ENCODE data around the gene HSF5. TPM values are rescaled to one million over a fixed set of nuclear protein-coding genes. Genes with fewer than 3 reads are reported as not detected.

Gene HSF5
- total and polyA plus RNA-seq, 2 of the 13 experiments (the other 11 are each of a cell fraction or from before 2014, with no cell fraction given), result not detected

DNA sequence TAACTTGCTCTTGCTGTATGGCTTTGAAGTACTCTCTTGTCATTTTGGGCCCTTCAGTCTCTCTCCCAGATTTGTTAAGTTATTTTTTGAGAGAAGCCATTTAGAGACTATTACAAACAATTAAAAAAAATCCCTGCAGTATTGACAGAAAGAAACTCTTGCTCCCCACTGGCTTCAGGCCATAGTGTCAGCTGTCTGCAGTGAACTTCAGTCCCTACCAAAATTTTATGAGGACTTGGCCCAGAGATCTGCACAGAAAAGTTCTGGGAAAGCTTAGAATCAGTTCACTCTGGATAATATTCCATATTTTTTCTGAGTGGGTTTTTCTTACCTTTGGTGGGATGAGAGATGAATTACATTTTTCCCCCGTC is 105.4 kb downstream of the HSF5 start (continued):
- TF ChIP-seq, protein P1, sequence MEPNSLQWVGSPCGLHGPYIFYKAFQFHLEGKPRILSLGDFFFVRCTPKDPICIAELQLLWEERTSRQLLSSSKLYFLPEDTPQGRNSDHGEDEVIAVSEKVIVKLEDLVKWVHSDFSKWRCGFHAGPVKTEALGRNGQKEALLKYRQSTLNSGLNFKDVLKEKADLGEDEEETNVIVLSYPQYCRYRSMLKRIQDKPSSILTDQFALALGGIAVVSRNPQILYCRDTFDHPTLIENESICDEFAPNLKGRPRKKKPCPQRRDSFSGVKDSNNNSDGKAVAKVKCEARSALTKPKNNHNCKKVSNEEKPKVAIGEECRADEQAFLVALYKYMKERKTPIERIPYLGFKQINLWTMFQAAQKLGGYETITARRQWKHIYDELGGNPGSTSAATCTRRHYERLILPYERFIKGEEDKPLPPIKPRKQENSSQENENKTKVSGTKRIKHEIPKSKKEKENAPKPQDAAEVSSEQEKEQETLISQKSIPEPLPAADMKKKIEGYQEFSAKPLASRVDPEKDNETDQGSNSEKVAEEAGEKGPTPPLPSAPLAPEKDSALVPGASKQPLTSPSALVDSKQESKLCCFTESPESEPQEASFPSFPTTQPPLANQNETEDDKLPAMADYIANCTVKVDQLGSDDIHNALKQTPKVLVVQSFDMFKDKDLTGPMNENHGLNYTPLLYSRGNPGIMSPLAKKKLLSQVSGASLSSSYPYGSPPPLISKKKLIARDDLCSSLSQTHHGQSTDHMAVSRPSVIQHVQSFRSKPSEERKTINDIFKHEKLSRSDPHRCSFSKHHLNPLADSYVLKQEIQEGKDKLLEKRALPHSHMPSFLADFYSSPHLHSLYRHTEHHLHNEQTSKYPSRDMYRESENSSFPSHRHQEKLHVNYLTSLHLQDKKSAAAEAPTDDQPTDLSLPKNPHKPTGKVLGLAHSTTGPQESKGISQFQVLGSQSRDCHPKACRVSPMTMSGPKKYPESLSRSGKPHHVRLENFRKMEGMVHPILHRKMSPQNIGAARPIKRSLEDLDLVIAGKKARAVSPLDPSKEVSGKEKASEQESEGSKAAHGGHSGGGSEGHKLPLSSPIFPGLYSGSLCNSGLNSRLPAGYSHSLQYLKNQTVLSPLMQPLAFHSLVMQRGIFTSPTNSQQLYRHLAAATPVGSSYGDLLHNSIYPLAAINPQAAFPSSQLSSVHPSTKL (CRISPR knock-in tag; IDR thresholded peaks at IDR 0.05), result peak; percentile 46
- 0 out of 2 replicates have a peak, but pooled peaks have one; percentile 3 for TF ChIP-seq POGZ (CRISPR knock-in tag; IDR thresholded peaks at IDR 0.05)
- TF ChIP-seq, protein P2, sequence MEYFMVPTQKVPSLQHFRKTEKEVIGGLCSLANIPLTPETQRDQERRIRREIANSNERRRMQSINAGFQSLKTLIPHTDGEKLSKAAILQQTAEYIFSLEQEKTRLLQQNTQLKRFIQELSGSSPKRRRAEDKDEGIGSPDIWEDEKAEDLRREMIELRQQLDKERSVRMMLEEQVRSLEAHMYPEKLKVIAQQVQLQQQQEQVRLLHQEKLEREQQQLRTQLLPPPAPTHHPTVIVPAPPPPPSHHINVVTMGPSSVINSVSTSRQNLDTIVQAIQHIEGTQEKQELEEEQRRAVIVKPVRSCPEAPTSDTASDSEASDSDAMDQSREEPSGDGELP (IDR thresholded peaks at IDR 0.05; ENCODE audit: borderline replicate concordance, low read depth), result peak; percentile 82; the same call in 1 of the 2 replicates
- 0 out of 2 replicates have a peak, but pooled peaks have one; percentile 28 for TF ChIP-seq NFIC (IDR thresholded peaks at IDR 0.05; ENCODE audit: low read length)
- peak; percentile 48 for TF ChIP-seq AGO2 (optimal IDR thresholded peaks at IDR 0.05; ENCODE audit: low read depth, low read length)
- peak; percentile 56; the same call in 1 of the 2 replicates for TF ChIP-seq ZC3H13 (CRISPR knock-in tag; IDR thresholded peaks at IDR 0.05)
- TF ChIP-seq CBX5 (CRISPR knock-in tag; IDR thresholded peaks at IDR 0.05; ENCODE audit: borderline replicate concordance), result no peak
- peak; percentile 8; the same call in 1 of the 2 replicates for TF ChIP-seq FOXK1 (CRISPR knock-in tag; IDR thresholded peaks at IDR 0.05; ENCODE audit: borderline replicate concordance, low read depth)
- TF ChIP-seq PAWR (CRISPR knock-in tag; IDR thresholded peaks at IDR 0.05; ENCODE audit: borderline replicate concordance), result no peak
- no peak for TF ChIP-seq CEBPB (IDR thresholded peaks at IDR 0.05; ENCODE audit: borderline replicate concordance, low read depth, low read length)
- TF ChIP-seq, protein P3, sequence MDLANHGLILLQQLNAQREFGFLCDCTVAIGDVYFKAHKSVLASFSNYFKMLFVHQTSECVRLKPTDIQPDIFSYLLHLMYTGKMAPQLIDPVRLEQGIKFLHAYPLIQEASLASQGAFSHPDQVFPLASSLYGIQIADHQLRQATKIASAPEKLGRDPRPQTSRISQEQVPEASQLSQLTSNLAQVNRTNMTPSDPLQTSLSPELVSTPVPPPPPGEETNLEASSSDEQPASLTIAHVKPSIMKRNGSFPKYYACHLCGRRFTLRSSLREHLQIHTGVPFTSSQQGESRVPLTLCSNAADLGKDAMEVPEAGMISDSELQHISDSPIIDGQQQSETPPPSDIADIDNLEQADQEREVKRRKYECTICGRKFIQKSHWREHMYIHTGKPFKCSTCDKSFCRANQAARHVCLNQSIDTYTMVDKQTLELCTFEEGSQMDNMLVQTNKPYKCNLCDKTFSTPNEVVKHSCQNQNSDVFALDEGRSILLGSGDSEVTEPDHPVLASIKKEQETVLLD (CRISPR knock-in tag; IDR thresholded peaks at IDR 0.05; ENCODE audit: low read depth), result 0 out of 2 replicates have a peak, but pooled peaks have one; percentile 23
- TF ChIP-seq, protein P4, sequence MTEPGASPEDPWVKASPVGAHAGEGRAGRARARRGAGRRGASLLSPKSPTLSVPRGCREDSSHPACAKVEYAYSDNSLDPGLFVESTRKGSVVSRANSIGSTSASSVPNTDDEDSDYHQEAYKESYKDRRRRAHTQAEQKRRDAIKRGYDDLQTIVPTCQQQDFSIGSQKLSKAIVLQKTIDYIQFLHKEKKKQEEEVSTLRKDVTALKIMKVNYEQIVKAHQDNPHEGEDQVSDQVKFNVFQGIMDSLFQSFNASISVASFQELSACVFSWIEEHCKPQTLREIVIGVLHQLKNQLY (CRISPR knock-in tag; IDR thresholded peaks at IDR 0.05), result 0 out of 2 replicates have a peak, but pooled peaks have one; percentile 48
- TF ChIP-seq ZFX (CRISPR knock-in tag; IDR thresholded peaks at IDR 0.05; ENCODE audit: low read depth), result peak; percentile 9; the same call in 1 of the 2 replicates
- 0 out of 2 replicates have a peak, but pooled peaks have one; percentile 3 for TF ChIP-seq CREM (IDR thresholded peaks at IDR 0.05)
- no peak for TF ChIP-seq CREM (CRISPR knock-in tag; IDR thresholded peaks at IDR 0.05)
- 0 out of 4 replicates have a peak, but pooled peaks of 1 of the 2 experiments have one; percentile 9 for TF ChIP-seq NR2F1 (CRISPR knock-in tag; IDR thresholded peaks at IDR 0.05)
- TF ChIP-seq, protein P5, sequence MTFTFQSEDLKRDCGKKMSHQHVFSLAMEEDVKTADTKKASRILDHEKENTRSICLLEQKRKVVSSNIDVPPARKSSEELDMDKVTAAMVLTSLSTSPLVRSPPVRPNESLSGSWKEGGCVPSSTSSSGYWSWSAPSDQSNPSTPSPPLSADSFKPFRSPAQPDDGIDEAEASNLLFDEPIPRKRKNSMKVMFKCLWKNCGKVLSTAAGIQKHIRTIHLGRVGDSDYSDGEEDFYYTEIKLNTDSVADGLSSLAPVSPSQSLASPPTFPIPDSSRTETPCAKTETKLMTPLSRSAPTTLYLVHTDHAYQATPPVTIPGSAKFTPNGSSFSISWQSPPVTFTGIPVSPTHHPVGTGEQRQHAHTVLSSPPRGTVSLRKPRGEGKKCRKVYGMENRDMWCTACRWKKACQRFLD (CRISPR knock-in tag; IDR thresholded peaks at IDR 0.05; ENCODE audit: borderline replicate concordance), result no peak
- TF ChIP-seq SOX5 (CRISPR knock-in tag; IDR thresholded peaks at IDR 0.05; ENCODE audit: borderline replicate concordance), result 0 out of 2 replicates have a peak, but pooled peaks have one; percentile 5
- TF ChIP-seq NONO (IDR thresholded peaks at IDR 0.05), result no peak
- 0 out of 2 replicates have a peak, but pooled peaks have one; percentile 18 for TF ChIP-seq NONO (CRISPR knock-in tag; conservative IDR thresholded peaks at IDR 0.05)
- TF ChIP-seq KLF16 (CRISPR knock-in tag; IDR thresholded peaks at IDR 0.05), result 0 out of 4 replicates have a peak, but pooled peaks of 1 of the 2 experiments have one; percentile 26
- no peak for TF ChIP-seq NAIF1 (CRISPR knock-in tag; IDR thresholded peaks at IDR 0.05; ENCODE audit: borderline replicate concordance)
- 0 out of 2 replicates have a peak, but pooled peaks have one; percentile 9 for TF ChIP-seq HMG20A (CRISPR knock-in tag; IDR thresholded peaks at IDR 0.05; ENCODE audit: borderline replicate concordance)

Measured in HepG2 (cell line).